HCT116 (cell line): Measurements from ENCODE around the gene EGFL8. TPM values are rescaled to one million over a fixed set of nuclear protein-coding genes. Genes with fewer than 3 reads are reported as not detected.
"Not testable (repeated sequence)": the region's sequence is repeated elsewhere in the genome, so short reads cannot be mapped to it uniquely, and the experiment has no call there.

ENCODE experiments used
- ATAC-seq: fragments of 200-7000 bp; cut with Tn5 transposase; 2 replicates; pipeline ENCODE4 v1.9.1; 2020; ENCODE audit warnings: mild to moderate bottlenecking, moderate library complexity
- BruUV-seq: library from RNA; stranded (reverse); fragments of 400-500 nt; replicated peaks from 2 replicates; lab custom pipeline; 2021; lab: Mats Ljungman, UMichigan
- CTCF ChIA-PET: fragments of 300-600 bp; sonication (Branson Sonifier 250); formaldehyde crosslinking; loops from one replicate; lab custom pipeline; 2021; ENCODE audit warnings: antibody characterized with exemption; lab: Charles Lee
- POLR2A ChIA-PET: fragments of 300-600, 350-600 bp; sonication (Branson Sonifier 250); formaldehyde crosslinking; loops from one replicate; lab custom pipeline; 2021; ENCODE audit warnings: antibody characterized with exemption; lab: Charles Lee
- RAD21 ChIA-PET, 2 experiments: fragments of 300-600 bp; sonication (Branson Sonifier 250); formaldehyde crosslinking; loops; one replicate each; lab custom pipeline; 2023; ENCODE audit warnings: low total read pairs in 2 of 2; ENCODE audit not compliant: uncharacterized antibody in 2 of 2, unreplicated experiment in 2 of 2, low non-redundant PET in 1 of 2; lab: Charles Lee
- DNase-seq: peaks from one replicate; pipeline ENCODE4 v3.0.0-alpha.2; 2010; ENCODE audit warnings: low read depth, low spot score
- H2AFZ ChIP-seq: fragments of 200-600 bp; shearing (Covaris generic), sonication (generic); 2 replicates; pipeline ENCODE4 v1.6.1; 2017; ENCODE audit warnings: low read depth, mixed run types, mixed read lengths, antibody characterized with exemption, low read length; ENCODE audit not compliant: poor library complexity, severe bottlenecking
- H3K27ac ChIP-seq: 2 replicates; pipeline ENCODE4 v1.5.1; 2012; ENCODE audit warnings: low read depth, low read length
- H3K27me3 ChIP-seq: fragments of 200-600 bp; sonication (generic); 2 replicates; pipeline ENCODE4 v1.6.1; 2016; ENCODE audit warnings: mixed run types, low read length, mixed read lengths; ENCODE audit not compliant: insufficient read depth
- H3K36me3 ChIP-seq, 2 experiments: fragments of 200-500 bp in 1 of 2; fragments of 200-600 bp in 1 of 2; sonication (Bioruptor generic) in 1 of 2; sonication (generic) in 1 of 2; 2 replicates each; pipeline versions ENCODE4 v1.5.1 to v1.6.1; 2014 to 2016; ENCODE audit warnings: low read length in 2 of 2, inconsistent platforms in 1 of 2, mixed read lengths in 1 of 2, mixed run types in 1 of 2; ENCODE audit not compliant: insufficient read depth in 2 of 2, control insufficient read depth in 1 of 2
- H3K4me1 ChIP-seq, 2 experiments: fragments of 200-600 bp in 1 of 2; sonication (generic) in 1 of 2; 2 replicates each; pipeline versions ENCODE4 v1.5.1 to v1.6.1; 2012 to 2017; ENCODE audit warnings: low read length in 2 of 2, inconsistent platforms in 1 of 2, mild to moderate bottlenecking in 1 of 2, mixed read lengths in 1 of 2, mixed run types in 1 of 2, moderate library complexity in 1 of 2; ENCODE audit not compliant: insufficient read depth in 2 of 2, control insufficient read depth in 1 of 2
- H3K4me2 ChIP-seq: fragments of 200-600 bp; sonication (generic); 2 replicates; pipeline ENCODE4 v1.6.1; 2017; ENCODE audit warnings: mixed run types, low read length, mixed read lengths
- H3K4me3 ChIP-seq, 2 experiments: fragments of 200-600 bp in 1 of 2; sonication (generic) in 1 of 2; replicated peaks in 1 of 2; 2 replicates each; pipeline ENCODE4 v1.5.1; 2011 to 2016; ENCODE audit warnings: low read length in 2 of 2, control low read depth in 1 of 2, low read depth in 1 of 2, mild to moderate bottlenecking in 1 of 2, mixed read lengths in 1 of 2, mixed run types in 1 of 2
- H3K79me2 ChIP-seq: fragments of 200-600 bp; sonication (generic); 2 replicates; pipeline ENCODE4 v1.6.1; 2017; ENCODE audit warnings: mild to moderate bottlenecking, mixed run types, low read length, moderate library complexity, mixed read lengths; ENCODE audit not compliant: insufficient read depth
- H3K9ac ChIP-seq: fragments of 200-600 bp; sonication (generic); 2 replicates; pipeline ENCODE4 v1.6.1; 2016; ENCODE audit warnings: low read length, mixed read lengths
- H3K9me2 ChIP-seq: fragments of 200-600 bp; sonication (generic), shearing (Covaris generic); 2 replicates; pipeline ENCODE4 v1.6.1; 2017; ENCODE audit warnings: mixed run types, mild to moderate bottlenecking, moderate library complexity; ENCODE audit not compliant: insufficient read depth
- H3K9me3 ChIP-seq, 2 experiments: fragments of 200-500 bp in 1 of 2; fragments of 200-600 bp in 1 of 2; sonication (Bioruptor generic) in 1 of 2; sonication (generic) in 1 of 2; 2 replicates each; pipeline ENCODE4 v1.6.1; 2014 to 2017; ENCODE audit warnings: low read length in 2 of 2, mixed read lengths in 2 of 2, inconsistent platforms in 1 of 2, low read depth in 1 of 2, mild to moderate bottlenecking in 1 of 2, mixed run types in 1 of 2, moderate library complexity in 1 of 2; ENCODE audit not compliant: control insufficient read depth in 1 of 2, insufficient read depth in 1 of 2
- H4K20me1 ChIP-seq: fragments of 200-600 bp; sonication (generic), shearing (Covaris generic); 2 replicates; pipeline ENCODE4 v1.6.1; 2017; ENCODE audit warnings: mixed run types, mild to moderate bottlenecking, moderate library complexity; ENCODE audit not compliant: insufficient read depth
- CTCF ChIP-seq, 3 experiments: fragments of 200-600 bp in 1 of 3; sonication (generic) in 1 of 3; IDR thresholded peaks in 2 of 3; conservative IDR thresholded peaks in 1 of 3; 2 replicates each; pipeline ENCODE4 v1.5.1; 2012 to 2017; ENCODE audit warnings: low read depth in 2 of 3, low read length in 2 of 3, antibody characterized with exemption in 1 of 3, borderline replicate concordance in 1 of 3, control low read depth in 1 of 3, mild to moderate bottlenecking in 1 of 3, mixed read lengths in 1 of 3, mixed run types in 1 of 3, moderate library complexity in 1 of 3; ENCODE audit not compliant: insufficient read depth in 1 of 3
- ELF1 ChIP-seq: IDR thresholded peaks from 2 replicates; pipeline ENCODE4 v1.6.1; 2012; ENCODE audit warnings: low read depth, borderline replicate concordance
- EZH2phosphoT487 ChIP-seq: fragments of 200-600 bp; IDR thresholded peaks from 2 replicates; pipeline ENCODE4 v1.6.1; 2018; ENCODE audit warnings: antibody characterized with exemption, borderline replicate concordance
- FOSL1 ChIP-seq: IDR thresholded peaks from 2 replicates; pipeline ENCODE4 v1.6.1; 2012; ENCODE audit warnings: low read depth
- JUND ChIP-seq: IDR thresholded peaks from 2 replicates; pipeline ENCODE4 v1.6.1; 2012
- RAD21 ChIP-seq: IDR thresholded peaks from 2 replicates; pipeline ENCODE4 v1.6.1; 2012; ENCODE audit warnings: low read depth, mild to moderate bottlenecking
- SRF ChIP-seq: IDR thresholded peaks from 2 replicates; pipeline ENCODE4 v1.6.1; 2012; ENCODE audit warnings: low read depth
- ZBTB33 ChIP-seq: IDR thresholded peaks from 2 replicates; pipeline ENCODE4 v1.6.1; 2011; ENCODE audit warnings: mild to moderate bottlenecking, low read length, moderate library complexity; ENCODE audit not compliant: insufficient replicate concordance; ENCODE audit errors: extremely low read depth
- intact Hi-C: fragments of 100-400 bp; cut with micrococcal nuclease; formaldehyde crosslinking; loops from 2 replicates; pipeline ENCODE4 v1.10.0; 2022
- total RNA-seq: library from RNA; stranded (reverse); gene quantifications from one replicate; pipeline ENCODE4 v1.2.1, GENCODE V29; 2021; ENCODE audit not compliant: unreplicated experiment

Gene EGFL8
- total RNA-seq, 1 experiment from 2014 or later: 29.0 TPM

- no TSS peak for BruUV-seq
- no peak for ATAC-seq
- CTCF ChIA-PET: no interaction called here
Observed at GRCh38 chr6:32210191-32210601, 45.8 kb downstream of the EGFL8 start.

GRCh38 chr6:32211432-32211831 lies 47.0 kb downstream of the EGFL8 start:
- intact Hi-C loops, H3K4me1 ChIP-seq, POLR2A ChIA-PET, BruUV-seq, H3K27me3 ChIP-seq, ATAC-seq, H3K4me3 ChIP-seq, H3K79me2 ChIP-seq, CTCF ChIA-PET, H3K9me3 ChIP-seq, H3K36me3 ChIP-seq, H3K27ac ChIP-seq, H4K20me1 ChIP-seq, RAD21 ChIA-PET, H3K9me2 ChIP-seq, H3K9ac ChIP-seq, H3K4me2 ChIP-seq, DNase-seq, H2AFZ ChIP-seq: not testable (repeated sequence)

More at GRCh38 chr6:32210191-32210601, 45.8 kb downstream of the EGFL8 start:
- no peak overlapping the region for H3K4me3 ChIP-seq
- H3K9me2 ChIP-seq: no peaks in the 10 kb centered on the region
- H4K20me1 ChIP-seq: no peaks in the 10 kb centered on the region
- intact Hi-C loops: no loop called here
- no peak for DNase-seq
- H3K36me3 ChIP-seq: no peaks in the 10 kb centered on the region
- RAD21 ChIA-PET: no interaction called here
- H3K27ac ChIP-seq: no peak overlapping the region
- no peak overlapping the region for H3K4me2 ChIP-seq
- H3K9me3 ChIP-seq: no peaks in the 10 kb centered on the region
- POLR2A ChIA-PET: no interaction called here
- H2AFZ ChIP-seq: no peak overlapping the region
- H3K27me3 ChIP-seq: no peaks in the 10 kb centered on the region
- H3K79me2 ChIP-seq: no peaks in the 10 kb centered on the region
- H3K9ac ChIP-seq: no peak overlapping the region
- TF ChIP-seq ELF1 (no peak), RAD21 (no peak), CTCF (IDR thresholded peaks at IDR 0.05 in 2 of 3, conservative IDR thresholded peaks at IDR 0.05 in 1 of 3; ENCODE audit: borderline replicate concordance in 1 of 3, insufficient read depth in 1 of 3, low read depth in 2 of 3, low read length in 2 of 3) (no peak), SRF (no peak), FOSL1 (no peak), JUND (no peak), EZH2phosphoT487 (no peak), ZBTB33 (no peak)
- no peaks in the 10 kb centered on the region for H3K4me1 ChIP-seq
